ENCODE results near the gene BRD1. TPM values are rescaled to one million over a fixed set of nuclear protein-coding genes. Genes with fewer than 3 reads are reported as not detected.
A peak's percentile ranks its signal among the peaks of the same experiment; 100 is the strongest.

Gene BRD1
- total RNA-seq, 1 experiment from 2014 or later: 19.1 TPM

- CTCF ChIA-PET: no interaction called here
Measured at GRCh38 chr22:49773531-49773930, 54.1 kb downstream of the BRD1 start.

DNA sequence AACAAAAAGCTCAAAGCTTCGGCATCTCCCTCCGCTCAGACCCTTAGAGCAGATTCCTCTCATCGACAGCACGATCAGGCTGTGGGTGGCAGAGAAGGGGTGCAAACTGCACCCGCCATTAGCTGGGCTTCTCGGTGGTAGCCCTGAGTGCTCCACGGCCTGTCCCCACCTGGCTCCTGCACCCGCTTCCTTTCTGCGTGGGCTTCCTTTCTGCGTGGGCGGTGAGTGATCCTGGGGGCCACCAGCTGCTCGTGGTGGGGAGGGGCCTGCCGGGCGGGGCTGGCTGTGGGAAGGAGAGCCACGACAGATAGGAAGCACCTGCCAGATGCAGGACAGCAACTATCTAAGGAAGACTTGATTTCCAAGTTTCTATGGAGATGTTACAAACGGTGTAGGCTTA is 55.0 kb downstream of the BRD1 start:
- no peak for DNase-seq
- H3K9me3 ChIP-seq (ENCODE audit: low read length): no peaks in the 10 kb centered on the region
- intact Hi-C loops (cut with micrococcal nuclease): no loop called here
- H3K4me2 ChIP-seq (ENCODE audit: low read length): no peak overlapping the region
- ChIA-PET POLR2A (ENCODE audit: unreplicated experiment) (no interaction called here), CTCF (no interaction called here)
- H3K4me1 ChIP-seq (ENCODE audit: insufficient read depth, low read length): no peaks in the 10 kb centered on the region
- no peaks in the 10 kb centered on the region for H3F3A ChIP-seq (ENCODE audit: low read length, unreplicated experiment)
- H4K20me1 ChIP-seq (ENCODE audit: low read length): no peaks in the 10 kb centered on the region
- H3K9ac ChIP-seq (ENCODE audit: low read length): no peak overlapping the region
- no peaks in the 10 kb centered on the region for H3K27me3 ChIP-seq (ENCODE audit: low read length)
- no peak for ATAC-seq
- no peaks in the 10 kb centered on the region for H3K79me2 ChIP-seq (ENCODE audit: low read length)
- H2AFZ ChIP-seq (ENCODE audit: low read length): no peak overlapping the region
- TF ChIP-seq EZH2 (IDR thresholded peaks at IDR 0.05; ENCODE audit: low read length, unreplicated experiment) (no peak), EZH2phosphoT487 (IDR thresholded peaks at IDR 0.05; ENCODE audit: borderline replicate concordance, low read length) (no peak), CTCF (conservative IDR thresholded peaks at IDR 0.05; ENCODE audit: low read depth, low read length) (no peak)
- H3K27ac ChIP-seq (ENCODE audit: low read length): no peak overlapping the region
- peaks cover 7% of the 10 kb centered on the region; the same call in 1 of the 2 replicates for H3K36me3 ChIP-seq (ENCODE audit: low read depth, low read length)
- no peaks in the 10 kb centered on the region for H3K9me2 ChIP-seq (replicated peaks; ENCODE audit: low read length)
- BruUV-seq (replicated peaks): no TSS peak
- H3K4me3 ChIP-seq (ENCODE audit: low read length): no peak overlapping the region

More at GRCh38 chr22:49773531-49773930, 54.1 kb downstream of the BRD1 start:
- Histone ChIP-seq H3K9me3 (ENCODE audit: low read length) (no peaks in the 10 kb centered on the region), H3K79me2 (ENCODE audit: low read length) (no peaks in the 10 kb centered on the region), H3K27ac (ENCODE audit: low read length) (no peak overlapping the region), H3K4me1 (ENCODE audit: insufficient read depth, low read length) (no peaks in the 10 kb centered on the region), H3K9ac (ENCODE audit: low read length) (no peak overlapping the region), H3F3A (ENCODE audit: low read length, unreplicated experiment) (no peaks in the 10 kb centered on the region), H3K4me3 (ENCODE audit: low read length) (no peak overlapping the region), H3K4me2 (ENCODE audit: low read length) (no peak overlapping the region), H3K27me3 (ENCODE audit: low read length) (no peaks in the 10 kb centered on the region), H2AFZ (ENCODE audit: low read length) (no peak overlapping the region), H4K20me1 (ENCODE audit: low read length) (no peaks in the 10 kb centered on the region), H3K36me3 (ENCODE audit: low read depth, low read length) (peaks cover 7% of the 10 kb centered on the region; the same call in 1 of the 2 replicates), H3K9me2 (replicated peaks; ENCODE audit: low read length) (no peaks in the 10 kb centered on the region)
- BruUV-seq (replicated peaks): TSS peak; percentile 45
- DNase-seq (no peak), ATAC-seq (no peak)
- POLR2A ChIA-PET (ENCODE audit: unreplicated experiment): no interaction called here
- intact Hi-C loops (cut with micrococcal nuclease): no loop called here
- TF ChIP-seq EZH2phosphoT487 (IDR thresholded peaks at IDR 0.05; ENCODE audit: borderline replicate concordance, low read length) (no peak), CTCF (conservative IDR thresholded peaks at IDR 0.05; ENCODE audit: low read depth, low read length) (no peak), EZH2 (IDR thresholded peaks at IDR 0.05; ENCODE audit: low read length, unreplicated experiment) (no peak)

GRCh38 chr22:49771266-49772065 is 56.2 kb downstream of the BRD1 start:
- no TSS peak for BruUV-seq (replicated peaks)

More at GRCh38 chr22:49771266-49772065, 56.2 kb downstream of the BRD1 start:
- no peaks in the 10 kb centered on the region for H3K9me2 ChIP-seq (replicated peaks; ENCODE audit: low read length)
- H3K36me3 ChIP-seq (ENCODE audit: low read depth, low read length): peaks cover 7% of the 10 kb centered on the region; the same call in 1 of the 2 replicates
- no peaks in the 10 kb centered on the region for H3K79me2 ChIP-seq (ENCODE audit: low read length)
- CTCF ChIA-PET: no interaction called here
- TF ChIP-seq EZH2 (IDR thresholded peaks at IDR 0.05; ENCODE audit: low read length, unreplicated experiment): no peak
- no peak for TF ChIP-seq CTCF (conservative IDR thresholded peaks at IDR 0.05; ENCODE audit: low read depth, low read length)
- no peak for TF ChIP-seq EZH2phosphoT487 (IDR thresholded peaks at IDR 0.05; ENCODE audit: borderline replicate concordance, low read length)
- no peaks in the 10 kb centered on the region for H3F3A ChIP-seq (ENCODE audit: low read length, unreplicated experiment)
- H3K9ac ChIP-seq (ENCODE audit: low read length): no peak overlapping the region
- H3K27ac ChIP-seq (ENCODE audit: low read length): no peak overlapping the region
- intact Hi-C loops (cut with micrococcal nuclease): no loop called here
- DNase-seq (no peak), ATAC-seq (no peak)
- no peaks in the 10 kb centered on the region for H3K27me3 ChIP-seq (ENCODE audit: low read length)
- H3K4me1 ChIP-seq (ENCODE audit: insufficient read depth, low read length): no peaks in the 10 kb centered on the region
- no peak overlapping the region for H3K4me3 ChIP-seq (ENCODE audit: low read length)
- POLR2A ChIA-PET (ENCODE audit: unreplicated experiment): no interaction called here
- no peaks in the 10 kb centered on the region for H4K20me1 ChIP-seq (ENCODE audit: low read length)
- no peak overlapping the region for H3K4me2 ChIP-seq (ENCODE audit: low read length)
- no peaks in the 10 kb centered on the region for H3K9me3 ChIP-seq (ENCODE audit: low read length)
- no peak overlapping the region for H2AFZ ChIP-seq (ENCODE audit: low read length)
